HCT116 (cell line): Measurements from ENCODE around the gene THOP1. TPM values are rescaled to one million over a fixed set of nuclear protein-coding genes. Genes with fewer than 3 reads are reported as not detected.

Experiments used
- ATAC-seq: fragments of 200-7000 bp; cut with Tn5 transposase; 2 replicates; pipeline ENCODE4 v1.9.1; 2020; ENCODE audit warnings: mild to moderate bottlenecking, moderate library complexity
- BruUV-seq: library from RNA; stranded (reverse); fragments of 400-500 nt; replicated peaks from 2 replicates; lab custom pipeline; 2021; lab: Mats Ljungman, UMichigan
- CTCF ChIA-PET: fragments of 300-600 bp; sonication (Branson Sonifier 250); formaldehyde crosslinking; loops from one replicate; lab custom pipeline; 2021; ENCODE audit warnings: antibody characterized with exemption; lab: Charles Lee
- POLR2A ChIA-PET: fragments of 300-600, 350-600 bp; sonication (Branson Sonifier 250); formaldehyde crosslinking; loops from one replicate; lab custom pipeline; 2021; ENCODE audit warnings: antibody characterized with exemption; lab: Charles Lee
- RAD21 ChIA-PET, 2 experiments: fragments of 300-600 bp; sonication (Branson Sonifier 250); formaldehyde crosslinking; loops; one replicate each; lab custom pipeline; 2023; ENCODE audit warnings: low total read pairs in 2 of 2; ENCODE audit not compliant: uncharacterized antibody in 2 of 2, unreplicated experiment in 2 of 2, low non-redundant PET in 1 of 2; lab: Charles Lee
- DNase-seq: peaks from one replicate; pipeline ENCODE4 v3.0.0-alpha.2; 2010; ENCODE audit warnings: low read depth, low spot score
- H2AFZ ChIP-seq: fragments of 200-600 bp; shearing (Covaris generic), sonication (generic); 2 replicates; pipeline ENCODE4 v1.6.1; 2017; ENCODE audit warnings: low read depth, mixed run types, mixed read lengths, antibody characterized with exemption, low read length; ENCODE audit not compliant: poor library complexity, severe bottlenecking
- H3K27ac ChIP-seq: 2 replicates; pipeline ENCODE4 v1.5.1; 2012; ENCODE audit warnings: low read depth, low read length
- H3K27me3 ChIP-seq: fragments of 200-600 bp; sonication (generic); 2 replicates; pipeline ENCODE4 v1.6.1; 2016; ENCODE audit warnings: mixed run types, low read length, mixed read lengths; ENCODE audit not compliant: insufficient read depth
- H3K36me3 ChIP-seq, 2 experiments: fragments of 200-500 bp in 1 of 2; fragments of 200-600 bp in 1 of 2; sonication (Bioruptor generic) in 1 of 2; sonication (generic) in 1 of 2; 2 replicates each; pipeline versions ENCODE4 v1.5.1 to v1.6.1; 2014 to 2016; ENCODE audit warnings: low read length in 2 of 2, inconsistent platforms in 1 of 2, mixed read lengths in 1 of 2, mixed run types in 1 of 2; ENCODE audit not compliant: insufficient read depth in 2 of 2, control insufficient read depth in 1 of 2
- H3K4me1 ChIP-seq, 2 experiments: fragments of 200-600 bp in 1 of 2; sonication (generic) in 1 of 2; 2 replicates each; pipeline versions ENCODE4 v1.5.1 to v1.6.1; 2012 to 2017; ENCODE audit warnings: low read length in 2 of 2, inconsistent platforms in 1 of 2, mild to moderate bottlenecking in 1 of 2, mixed read lengths in 1 of 2, mixed run types in 1 of 2, moderate library complexity in 1 of 2; ENCODE audit not compliant: insufficient read depth in 2 of 2, control insufficient read depth in 1 of 2
- H3K4me2 ChIP-seq: fragments of 200-600 bp; sonication (generic); 2 replicates; pipeline ENCODE4 v1.6.1; 2017; ENCODE audit warnings: mixed run types, low read length, mixed read lengths
- H3K4me3 ChIP-seq, 2 experiments: fragments of 200-600 bp in 1 of 2; sonication (generic) in 1 of 2; replicated peaks in 1 of 2; 2 replicates each; pipeline ENCODE4 v1.5.1; 2011 to 2016; ENCODE audit warnings: low read length in 2 of 2, control low read depth in 1 of 2, low read depth in 1 of 2, mild to moderate bottlenecking in 1 of 2, mixed read lengths in 1 of 2, mixed run types in 1 of 2
- H3K79me2 ChIP-seq: fragments of 200-600 bp; sonication (generic); 2 replicates; pipeline ENCODE4 v1.6.1; 2017; ENCODE audit warnings: mild to moderate bottlenecking, mixed run types, low read length, moderate library complexity, mixed read lengths; ENCODE audit not compliant: insufficient read depth
- H3K9ac ChIP-seq: fragments of 200-600 bp; sonication (generic); 2 replicates; pipeline ENCODE4 v1.6.1; 2016; ENCODE audit warnings: low read length, mixed read lengths
- H3K9me2 ChIP-seq: fragments of 200-600 bp; sonication (generic), shearing (Covaris generic); 2 replicates; pipeline ENCODE4 v1.6.1; 2017; ENCODE audit warnings: mixed run types, mild to moderate bottlenecking, moderate library complexity; ENCODE audit not compliant: insufficient read depth
- H3K9me3 ChIP-seq, 2 experiments: fragments of 200-500 bp in 1 of 2; fragments of 200-600 bp in 1 of 2; sonication (Bioruptor generic) in 1 of 2; sonication (generic) in 1 of 2; 2 replicates each; pipeline ENCODE4 v1.6.1; 2014 to 2017; ENCODE audit warnings: low read length in 2 of 2, mixed read lengths in 2 of 2, inconsistent platforms in 1 of 2, low read depth in 1 of 2, mild to moderate bottlenecking in 1 of 2, mixed run types in 1 of 2, moderate library complexity in 1 of 2; ENCODE audit not compliant: control insufficient read depth in 1 of 2, insufficient read depth in 1 of 2
- H4K20me1 ChIP-seq: fragments of 200-600 bp; sonication (generic), shearing (Covaris generic); 2 replicates; pipeline ENCODE4 v1.6.1; 2017; ENCODE audit warnings: mixed run types, mild to moderate bottlenecking, moderate library complexity; ENCODE audit not compliant: insufficient read depth
- EZH2 ChIP-seq: fragments of 200-600 bp; sonication (generic); IDR thresholded peaks from 2 replicates; pipeline ENCODE4 v1.6.1; 2017; ENCODE audit warnings: antibody characterized with exemption, mixed run types
- POLR2AphosphoS5 ChIP-seq: IDR thresholded peaks from 2 replicates; pipeline ENCODE4 v1.6.1; 2011; ENCODE audit warnings: mild to moderate bottlenecking, low read depth, low read length, moderate library complexity
- SRF ChIP-seq: IDR thresholded peaks from 2 replicates; pipeline ENCODE4 v1.6.1; 2012; ENCODE audit warnings: low read depth
- YY1 ChIP-seq: IDR thresholded peaks from 2 replicates; pipeline ENCODE4 v1.6.1; 2011; ENCODE audit warnings: low read length, low read depth, moderate library complexity, mild to moderate bottlenecking; ENCODE audit not compliant: insufficient replicate concordance; ENCODE audit errors: extremely low read depth
- ZFX ChIP-seq: fragments of 450-650 bp; IDR thresholded peaks from 2 replicates; pipeline ENCODE4 v1.6.1; 2017
- ZNF274 ChIP-seq: fragments of 200-500 bp; sonication (Bioruptor generic); IDR thresholded peaks from 2 replicates; pipeline ENCODE4 v1.6.1; 2014; ENCODE audit warnings: mild to moderate bottlenecking, low read depth, low read length, inconsistent platforms
- intact Hi-C: fragments of 100-400 bp; cut with micrococcal nuclease; formaldehyde crosslinking; loops from 2 replicates; pipeline ENCODE4 v1.10.0; 2022
- total RNA-seq: library from RNA; stranded (reverse); gene quantifications from one replicate; pipeline ENCODE4 v1.2.1, GENCODE V29; 2021; ENCODE audit not compliant: unreplicated experiment
- TF ChIP-seq, protein P1 (sequence below): IDR thresholded peaks from 2 replicates; pipeline ENCODE4 v1.6.1; 2012

THOP1 gene
- total RNA-seq, 1 experiment from 2014 or later = 201 TPM

DNA sequence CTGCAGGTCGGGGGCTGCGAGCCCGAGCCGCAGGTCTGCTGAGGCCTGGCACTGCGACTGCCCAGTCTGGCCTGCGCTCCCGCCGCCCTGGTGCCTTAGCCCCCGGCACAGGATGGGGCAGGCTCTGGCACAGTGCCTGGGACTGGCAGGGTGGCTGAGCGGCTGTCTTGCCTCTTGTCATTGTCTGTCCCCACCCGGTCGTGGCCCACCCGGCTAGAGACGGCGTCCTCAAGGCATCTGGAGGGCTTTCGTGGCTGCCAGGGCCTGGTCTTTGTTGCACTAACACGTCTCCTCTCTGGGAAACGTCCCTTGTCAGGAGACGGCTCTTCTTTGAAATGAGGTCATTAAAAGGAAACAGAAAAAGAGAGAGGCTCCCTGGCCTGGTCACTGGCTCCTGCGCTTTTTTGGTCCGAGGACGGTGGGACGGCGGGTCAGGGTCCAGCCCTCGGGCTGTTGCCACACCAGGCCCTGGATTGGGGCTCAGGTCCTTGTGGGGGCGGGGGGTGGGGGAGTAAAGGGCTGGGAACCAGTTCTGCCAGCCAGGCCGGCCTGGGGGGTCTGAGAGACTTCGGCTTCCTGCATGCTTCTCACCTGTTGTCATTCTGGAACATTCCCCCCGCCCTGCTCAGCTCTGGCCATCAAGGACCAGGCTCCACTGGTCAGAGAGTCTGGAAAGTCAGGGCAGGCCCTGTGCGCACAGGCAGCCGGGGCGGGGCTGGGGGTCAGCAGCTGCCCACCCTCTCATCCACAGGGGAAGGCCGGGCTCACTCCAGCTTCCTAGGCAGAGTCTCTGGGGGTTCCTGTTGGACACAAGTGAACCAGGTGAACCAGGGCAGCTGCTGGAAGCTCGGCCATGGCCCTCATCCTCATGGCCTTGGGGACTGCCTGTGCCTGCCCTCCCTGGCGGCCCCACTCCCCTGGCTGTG, 28.2 kb downstream of the THOP1 start (continued):
- no peak for TF ChIP-seq ZFX

DNA sequence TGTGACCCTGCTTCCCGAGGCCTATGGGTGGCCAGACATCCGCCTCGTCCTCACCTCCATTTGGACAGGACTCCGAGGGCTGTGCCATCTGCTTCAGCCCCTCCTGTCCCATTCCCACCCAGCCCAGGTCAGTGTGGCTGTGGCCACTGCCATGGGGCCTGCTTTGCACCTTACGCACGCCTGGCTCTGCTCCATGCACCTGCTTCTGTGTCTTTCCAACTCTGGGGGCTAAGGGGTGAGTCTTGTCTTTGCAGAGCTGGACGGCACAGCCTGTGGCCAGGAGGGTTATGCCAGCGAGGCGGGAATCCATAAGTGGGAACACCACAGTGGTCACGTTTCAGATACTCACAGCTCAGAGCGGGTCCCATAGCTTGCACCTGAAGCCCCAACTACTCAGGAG, 29.1 kb downstream of the THOP1 start:
- Histone ChIP-seq H3K9me2 (no peaks in the 10 kb centered on the region), H3K9ac (no peak overlapping the region), H3K4me3 (no peak overlapping the region), H3K79me2 (no peaks in the 10 kb centered on the region), H3K27me3 (no peaks in the 10 kb centered on the region), H2AFZ (no peak overlapping the region), H3K4me2 (no peak overlapping the region), H4K20me1 (no peaks in the 10 kb centered on the region), H3K36me3 (peaks cover 2 to 11% of the 10 kb centered on the region in 2 experiments; a peak in 3 of 4 replicates), H3K4me1 (peaks cover 6 to 13% of the 10 kb centered on the region in 2 experiments), H3K27ac (no peak overlapping the region), H3K9me3 (no peaks in the 10 kb centered on the region)
- no peak for ATAC-seq
- intact Hi-C loops = no loop called here
- TF ChIP-seq EZH2 (no peak), ZNF274 (no peak), POLR2AphosphoS5 (no peak), YY1 (no peak), SRF (no peak)
- TF ChIP-seq, protein P1, sequence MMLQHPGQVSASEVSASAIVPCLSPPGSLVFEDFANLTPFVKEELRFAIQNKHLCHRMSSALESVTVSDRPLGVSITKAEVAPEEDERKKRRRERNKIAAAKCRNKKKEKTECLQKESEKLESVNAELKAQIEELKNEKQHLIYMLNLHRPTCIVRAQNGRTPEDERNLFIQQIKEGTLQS = no peak
- BruUV-seq = no TSS peak
- DNase-seq = no peak
- RAD21 ChIA-PET = no interaction called here
- CTCF ChIA-PET = no interaction called here
- POLR2A ChIA-PET = no interaction called here
